A673 (cell line): ENCODE results near the gene DPP9.

Source experiments
- EZH2 ChIP-seq: fragments of 200-600 bp; sonication (generic); IDR thresholded peaks from 2 replicates; pipeline ENCODE4 v1.6.1; 2017; ENCODE audit warnings: borderline replicate concordance, low read depth, mild to moderate bottlenecking, mixed read lengths, antibody characterized with exemption, low read length; ENCODE audit not compliant: poor library complexity, severe bottlenecking
- TF ChIP-seq, protein P1 (sequence below): fragments of 300-800, 200-600 bp; sonication (generic); conservative IDR thresholded peaks from 2 replicates; pipeline ENCODE4 v1.5.1; 2017; ENCODE audit warnings: low read depth, mild to moderate bottlenecking, antibody characterized with exemption, low read length, moderate library complexity, mixed read lengths

DNA sequence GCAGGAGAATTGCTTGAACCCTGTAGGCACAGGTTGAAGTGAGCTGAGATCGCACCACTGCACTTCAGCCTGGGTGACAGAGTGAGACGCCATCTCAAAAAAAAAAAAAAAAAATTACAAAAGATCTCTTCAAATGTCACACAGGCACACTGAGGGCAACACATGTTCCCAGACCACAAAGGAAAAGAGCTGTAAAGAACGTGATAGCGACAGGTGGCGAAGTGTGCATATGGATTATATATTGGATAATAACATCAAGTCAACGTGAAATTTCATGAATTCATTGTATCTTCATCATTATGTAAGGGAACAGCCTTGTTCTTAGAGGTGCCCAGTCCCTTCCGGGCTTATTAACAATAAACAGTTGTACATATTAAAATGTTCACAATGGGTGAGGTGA is 31.8 kb upstream of the DPP9 start:
- TF ChIP-seq, protein P1, sequence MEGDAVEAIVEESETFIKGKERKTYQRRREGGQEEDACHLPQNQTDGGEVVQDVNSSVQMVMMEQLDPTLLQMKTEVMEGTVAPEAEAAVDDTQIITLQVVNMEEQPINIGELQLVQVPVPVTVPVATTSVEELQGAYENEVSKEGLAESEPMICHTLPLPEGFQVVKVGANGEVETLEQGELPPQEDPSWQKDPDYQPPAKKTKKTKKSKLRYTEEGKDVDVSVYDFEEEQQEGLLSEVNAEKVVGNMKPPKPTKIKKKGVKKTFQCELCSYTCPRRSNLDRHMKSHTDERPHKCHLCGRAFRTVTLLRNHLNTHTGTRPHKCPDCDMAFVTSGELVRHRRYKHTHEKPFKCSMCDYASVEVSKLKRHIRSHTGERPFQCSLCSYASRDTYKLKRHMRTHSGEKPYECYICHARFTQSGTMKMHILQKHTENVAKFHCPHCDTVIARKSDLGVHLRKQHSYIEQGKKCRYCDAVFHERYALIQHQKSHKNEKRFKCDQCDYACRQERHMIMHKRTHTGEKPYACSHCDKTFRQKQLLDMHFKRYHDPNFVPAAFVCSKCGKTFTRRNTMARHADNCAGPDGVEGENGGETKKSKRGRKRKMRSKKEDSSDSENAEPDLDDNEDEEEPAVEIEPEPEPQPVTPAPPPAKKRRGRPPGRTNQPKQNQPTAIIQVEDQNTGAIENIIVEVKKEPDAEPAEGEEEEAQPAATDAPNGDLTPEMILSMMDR: no peak
- TF ChIP-seq EZH2: no peak
